ENCODE results near the gene GSAP. TPM values are rescaled to one million over a fixed set of nuclear protein-coding genes. Genes with fewer than 3 reads are reported as not detected.
"Not testable (repeated sequence)": the region's sequence is repeated elsewhere in the genome, so short reads cannot be mapped to it uniquely, and the experiment has no call there.

The GSAP gene, protein sequence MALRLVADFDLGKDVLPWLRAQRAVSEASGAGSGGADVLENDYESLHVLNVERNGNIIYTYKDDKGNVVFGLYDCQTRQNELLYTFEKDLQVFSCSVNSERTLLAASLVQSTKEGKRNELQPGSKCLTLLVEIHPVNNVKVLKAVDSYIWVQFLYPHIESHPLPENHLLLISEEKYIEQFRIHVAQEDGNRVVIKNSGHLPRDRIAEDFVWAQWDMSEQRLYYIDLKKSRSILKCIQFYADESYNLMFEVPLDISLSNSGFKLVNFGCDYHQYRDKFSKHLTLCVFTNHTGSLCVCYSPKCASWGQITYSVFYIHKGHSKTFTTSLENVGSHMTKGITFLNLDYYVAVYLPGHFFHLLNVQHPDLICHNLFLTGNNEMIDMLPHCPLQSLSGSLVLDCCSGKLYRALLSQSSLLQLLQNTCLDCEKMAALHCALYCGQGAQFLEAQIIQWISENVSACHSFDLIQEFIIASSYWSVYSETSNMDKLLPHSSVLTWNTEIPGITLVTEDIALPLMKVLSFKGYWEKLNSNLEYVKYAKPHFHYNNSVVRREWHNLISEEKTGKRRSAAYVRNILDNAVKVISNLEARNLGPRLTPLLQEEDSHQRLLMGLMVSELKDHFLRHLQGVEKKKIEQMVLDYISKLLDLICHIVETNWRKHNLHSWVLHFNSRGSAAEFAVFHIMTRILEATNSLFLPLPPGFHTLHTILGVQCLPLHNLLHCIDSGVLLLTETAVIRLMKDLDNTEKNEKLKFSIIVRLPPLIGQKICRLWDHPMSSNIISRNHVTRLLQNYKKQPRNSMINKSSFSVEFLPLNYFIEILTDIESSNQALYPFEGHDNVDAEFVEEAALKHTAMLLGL
- 10 to 100 TPM; 20.8 to 29.1 (median 24.4) TPM for total RNA-seq

DNA sequence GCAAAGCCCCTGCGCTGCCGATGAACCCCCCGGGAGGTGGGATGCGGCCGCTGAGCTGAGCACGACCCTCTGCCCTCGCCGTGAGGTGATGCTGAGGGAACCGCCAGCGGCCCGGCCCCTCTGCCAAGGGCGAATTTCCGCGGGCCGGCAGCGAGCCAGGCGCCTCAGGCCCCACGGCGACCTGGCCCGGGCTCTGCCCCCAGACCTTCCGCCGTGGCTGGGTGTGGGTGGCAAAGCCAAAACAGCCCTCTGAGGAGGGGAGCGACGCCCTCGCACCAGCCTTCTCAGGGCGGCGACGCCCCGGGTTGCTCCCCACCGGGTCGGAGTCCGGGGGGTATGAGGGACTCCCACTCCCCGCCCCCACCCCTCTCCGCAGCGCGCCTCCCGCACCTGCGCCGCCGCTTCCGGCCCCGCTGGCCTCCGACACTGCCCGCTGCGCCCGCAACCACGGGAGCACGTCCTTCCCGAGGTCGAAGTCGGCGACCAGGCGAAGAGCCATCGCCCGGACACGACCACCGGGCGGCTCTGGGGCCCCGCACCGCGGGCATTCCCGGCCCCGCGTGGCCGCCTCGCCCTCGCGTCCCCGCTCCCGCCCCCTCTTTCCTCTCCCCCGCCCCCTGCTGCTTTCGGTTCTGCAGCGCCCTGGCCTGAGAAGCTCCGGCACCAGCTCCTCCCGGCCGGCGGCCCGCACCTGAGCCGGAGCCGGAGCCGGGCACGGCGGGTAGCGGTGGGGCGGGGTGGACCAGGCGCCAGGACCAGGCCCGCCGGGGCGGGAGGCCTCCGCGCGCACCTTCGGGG lies at the start of gene GSAP:
TSS of gene GSAP (minus strand) at position 527 of the 798 bp plus-strand sequence. CDS start at position 499, 28 bp downstream.
- ATAC-seq (ENCODE audit: low FRiP score) (peak; percentile 81), DNase-seq (ENCODE audit: low spot score) (no peak)

DNA sequence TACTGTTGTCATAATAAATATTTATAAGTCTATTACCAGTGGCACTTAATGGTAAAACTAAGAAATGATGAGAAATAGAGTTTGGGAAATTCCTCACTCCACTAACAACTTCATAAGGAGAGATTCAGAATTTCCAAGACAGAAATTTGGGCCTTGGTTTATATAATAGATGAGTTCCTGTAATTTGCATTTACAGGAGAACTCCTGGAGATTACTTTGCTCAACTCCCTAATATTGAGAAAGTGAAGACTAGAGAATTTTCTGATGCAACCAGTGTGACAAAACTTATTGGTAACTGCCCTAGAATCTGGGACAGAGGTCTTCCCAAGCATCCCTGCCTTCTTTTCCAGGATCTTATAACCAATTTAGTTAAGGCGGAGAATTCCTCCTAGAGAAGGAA lies 49.1 kb upstream of the GSAP start:
- ATAC-seq (ENCODE audit: low FRiP score) (no peak), DNase-seq (ENCODE audit: low spot score) (no peak)
- TF ChIP-seq, protein P1, sequence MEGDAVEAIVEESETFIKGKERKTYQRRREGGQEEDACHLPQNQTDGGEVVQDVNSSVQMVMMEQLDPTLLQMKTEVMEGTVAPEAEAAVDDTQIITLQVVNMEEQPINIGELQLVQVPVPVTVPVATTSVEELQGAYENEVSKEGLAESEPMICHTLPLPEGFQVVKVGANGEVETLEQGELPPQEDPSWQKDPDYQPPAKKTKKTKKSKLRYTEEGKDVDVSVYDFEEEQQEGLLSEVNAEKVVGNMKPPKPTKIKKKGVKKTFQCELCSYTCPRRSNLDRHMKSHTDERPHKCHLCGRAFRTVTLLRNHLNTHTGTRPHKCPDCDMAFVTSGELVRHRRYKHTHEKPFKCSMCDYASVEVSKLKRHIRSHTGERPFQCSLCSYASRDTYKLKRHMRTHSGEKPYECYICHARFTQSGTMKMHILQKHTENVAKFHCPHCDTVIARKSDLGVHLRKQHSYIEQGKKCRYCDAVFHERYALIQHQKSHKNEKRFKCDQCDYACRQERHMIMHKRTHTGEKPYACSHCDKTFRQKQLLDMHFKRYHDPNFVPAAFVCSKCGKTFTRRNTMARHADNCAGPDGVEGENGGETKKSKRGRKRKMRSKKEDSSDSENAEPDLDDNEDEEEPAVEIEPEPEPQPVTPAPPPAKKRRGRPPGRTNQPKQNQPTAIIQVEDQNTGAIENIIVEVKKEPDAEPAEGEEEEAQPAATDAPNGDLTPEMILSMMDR (IDR thresholded peaks at IDR 0.05), result no peak

More for the DNA sequence above, at the start of gene GSAP:
- TF ChIP-seq, protein P1 (IDR thresholded peaks at IDR 0.05), result no peak

DNA sequence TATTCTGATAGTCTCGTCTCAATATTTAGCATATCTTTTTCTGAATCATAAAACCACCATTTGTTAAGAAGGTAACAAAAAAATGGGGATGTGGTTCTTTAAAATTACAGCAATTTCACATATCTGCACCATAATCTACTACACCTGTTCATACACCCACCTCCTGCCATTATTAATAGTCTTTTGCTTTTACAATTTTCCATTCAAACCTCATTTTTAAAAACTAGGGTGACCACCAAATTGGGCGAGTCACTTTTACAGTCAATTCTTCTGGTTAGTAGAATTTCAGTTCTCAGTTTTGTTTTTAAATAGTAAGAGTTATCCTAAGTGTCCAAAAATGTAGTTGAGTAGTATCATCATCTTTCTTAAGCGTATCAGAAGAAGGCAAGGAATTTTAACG lies 48.4 kb upstream of the GSAP start:
- ATAC-seq (ENCODE audit: low FRiP score) (no peak), DNase-seq (ENCODE audit: low spot score) (no peak)
- TF ChIP-seq, protein P1 (IDR thresholded peaks at IDR 0.05), result no peak

DNA sequence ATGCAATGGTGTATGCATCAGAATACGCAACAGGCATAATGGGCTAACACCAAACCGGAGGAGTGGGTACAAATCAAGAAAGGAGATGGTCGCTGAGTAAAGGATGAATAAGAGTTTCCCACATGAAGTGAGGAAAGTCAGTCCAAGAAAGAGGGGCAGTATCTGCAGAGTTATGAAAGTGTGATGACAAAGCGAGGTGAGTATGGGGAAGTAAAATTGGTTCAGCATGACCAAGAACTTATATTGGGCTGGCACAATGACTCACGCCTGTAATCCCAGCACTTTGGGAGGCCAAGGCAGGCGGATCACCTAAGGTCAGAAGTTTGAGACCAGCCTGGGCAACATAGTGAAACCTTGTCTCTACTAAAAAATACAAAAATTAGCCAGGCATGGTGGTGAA lies 47.5 kb upstream of the GSAP start:
- peak; percentile 61 for ATAC-seq (ENCODE audit: low FRiP score)
- DNase-seq (ENCODE audit: low spot score), result not testable (repeated sequence)

DNA sequence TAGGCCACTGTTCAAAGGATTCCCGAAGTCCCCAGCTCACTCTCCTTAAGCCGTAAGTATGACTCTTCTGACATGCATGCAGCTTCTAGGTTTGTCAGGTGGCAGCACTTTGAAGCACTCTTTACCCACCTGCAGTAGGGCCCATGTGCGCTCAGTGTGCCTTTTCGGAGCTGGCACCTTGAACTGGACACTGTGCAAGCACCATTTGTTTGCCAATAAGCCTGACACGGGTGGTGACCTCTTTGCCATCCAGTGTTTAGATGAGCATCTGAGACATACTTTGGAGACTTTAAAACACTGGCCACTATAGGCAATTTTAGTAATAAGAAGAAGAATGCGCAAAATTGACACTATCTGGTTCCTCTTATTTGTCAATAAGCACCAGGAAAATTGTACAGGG lies 45.7 kb upstream of the GSAP start:
- TF ChIP-seq, protein P1 (IDR thresholded peaks at IDR 0.05), result no peak
- ATAC-seq (ENCODE audit: low FRiP score), result no peak
- DNase-seq (ENCODE audit: low spot score), result no peak

DNA sequence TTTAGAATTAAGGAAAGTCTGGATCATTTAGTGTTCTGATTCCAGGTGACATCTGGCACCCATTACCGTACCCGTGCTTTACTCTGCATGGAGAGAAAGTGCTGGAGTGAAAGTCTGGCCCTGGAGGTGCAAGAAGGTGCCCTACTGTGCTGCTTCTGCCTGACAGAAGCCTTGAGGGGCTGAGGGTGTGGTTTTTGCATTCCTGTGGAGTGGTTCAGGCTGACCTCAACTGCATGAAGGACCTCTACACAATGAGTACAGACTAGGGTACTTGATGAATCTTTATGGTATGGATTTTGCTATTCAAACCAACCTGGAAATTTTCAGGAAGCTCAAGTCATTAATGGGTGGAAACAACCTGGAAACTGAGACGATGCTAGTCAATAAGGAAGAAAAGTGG lies 45.1 kb upstream of the GSAP start:
- ATAC-seq (ENCODE audit: low FRiP score) (no peak), DNase-seq (ENCODE audit: low spot score) (no peak)
- TF ChIP-seq, protein P1 (IDR thresholded peaks at IDR 0.05), result no peak

DNA sequence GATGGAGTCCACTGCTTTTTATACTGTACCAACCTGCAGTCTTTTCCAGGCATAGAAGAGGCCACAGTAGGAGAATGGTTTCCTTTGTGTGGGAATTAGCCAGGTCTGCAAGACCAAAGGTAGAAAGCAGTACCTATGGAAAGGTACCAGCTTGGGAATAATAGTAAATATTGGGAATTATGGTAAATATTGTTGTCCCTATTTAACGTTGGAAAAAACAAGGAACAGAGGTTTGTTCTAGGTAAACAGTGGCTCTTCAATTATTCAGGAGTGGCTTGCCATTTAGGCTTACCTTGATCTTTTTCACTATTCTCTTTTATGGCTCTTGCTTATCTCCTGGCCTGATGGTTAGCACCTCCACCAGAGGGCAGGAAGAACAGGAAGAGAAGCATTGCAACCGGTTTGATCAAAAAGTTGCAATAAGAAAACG lies 43.9 kb upstream of the GSAP start:
- TF ChIP-seq, protein P1 (IDR thresholded peaks at IDR 0.05), result no peak
- DNase-seq (ENCODE audit: low spot score) (no peak), ATAC-seq (ENCODE audit: low FRiP score) (no peak)

Data from omental fat pad (tissue), 4 donors.